ENCODE results near the gene DNAH14.

DNA sequence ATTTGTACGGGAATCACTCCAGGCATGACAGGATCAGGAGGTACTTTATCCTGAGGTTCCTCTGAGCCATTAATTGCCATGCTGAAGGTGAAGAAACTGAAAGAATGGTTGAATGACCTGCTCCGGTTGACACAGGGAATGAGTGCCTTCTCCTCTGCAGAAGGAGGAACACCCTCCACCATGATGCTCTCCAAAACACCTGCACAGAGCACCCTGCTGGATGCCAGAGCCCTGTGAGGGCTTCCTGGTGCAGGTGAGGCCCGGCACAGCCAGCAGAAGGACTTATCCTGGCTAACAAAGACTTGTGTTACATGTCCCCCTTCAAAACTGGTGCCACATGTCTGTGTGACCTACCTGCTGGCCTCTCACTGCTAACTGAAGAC is 512.6 kb downstream of the DNAH14 start:
- no peak for TF ChIP-seq POLR2AphosphoS5 (IDR thresholded peaks at IDR 0.05; ENCODE audit: low read depth, low read length)
- TF ChIP-seq, protein P1, sequence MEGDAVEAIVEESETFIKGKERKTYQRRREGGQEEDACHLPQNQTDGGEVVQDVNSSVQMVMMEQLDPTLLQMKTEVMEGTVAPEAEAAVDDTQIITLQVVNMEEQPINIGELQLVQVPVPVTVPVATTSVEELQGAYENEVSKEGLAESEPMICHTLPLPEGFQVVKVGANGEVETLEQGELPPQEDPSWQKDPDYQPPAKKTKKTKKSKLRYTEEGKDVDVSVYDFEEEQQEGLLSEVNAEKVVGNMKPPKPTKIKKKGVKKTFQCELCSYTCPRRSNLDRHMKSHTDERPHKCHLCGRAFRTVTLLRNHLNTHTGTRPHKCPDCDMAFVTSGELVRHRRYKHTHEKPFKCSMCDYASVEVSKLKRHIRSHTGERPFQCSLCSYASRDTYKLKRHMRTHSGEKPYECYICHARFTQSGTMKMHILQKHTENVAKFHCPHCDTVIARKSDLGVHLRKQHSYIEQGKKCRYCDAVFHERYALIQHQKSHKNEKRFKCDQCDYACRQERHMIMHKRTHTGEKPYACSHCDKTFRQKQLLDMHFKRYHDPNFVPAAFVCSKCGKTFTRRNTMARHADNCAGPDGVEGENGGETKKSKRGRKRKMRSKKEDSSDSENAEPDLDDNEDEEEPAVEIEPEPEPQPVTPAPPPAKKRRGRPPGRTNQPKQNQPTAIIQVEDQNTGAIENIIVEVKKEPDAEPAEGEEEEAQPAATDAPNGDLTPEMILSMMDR (IDR thresholded peaks at IDR 0.05; ENCODE audit: control extremely low read depth in 1 of 3, insufficient read depth in 1 of 3, low read depth in 1 of 3, low read length in 3 of 3), result no peak
- no peak for TF ChIP-seq TCF12 (IDR thresholded peaks at IDR 0.05; ENCODE audit: low read depth, low read length)
- no peak for TF ChIP-seq MAFK (IDR thresholded peaks at IDR 0.05; ENCODE audit: low read depth, low read length)
- TF ChIP-seq ASH2L (IDR thresholded peaks at IDR 0.05; ENCODE audit: low read length), result no peak
- TF ChIP-seq SP1 (IDR thresholded peaks at IDR 0.05; ENCODE audit: low read depth, low read length), result no peak
- TF ChIP-seq KDM5A (IDR thresholded peaks at IDR 0.05; ENCODE audit: low read length), result no peak
- TF ChIP-seq POLR2A (IDR thresholded peaks at IDR 0.05; ENCODE audit: control extremely low read depth in 1 of 2, low read depth in 2 of 2, low read length in 2 of 2), result no peak
- TF ChIP-seq SIRT6 (IDR thresholded peaks at IDR 0.05; ENCODE audit: low read length), result no peak
- TF ChIP-seq SIN3A (conservative IDR thresholded peaks at IDR 0.05 in 1 of 2, IDR thresholded peaks at IDR 0.05 in 1 of 2; ENCODE audit: low read depth in 1 of 2, low read length in 2 of 2), result no peak
- TF ChIP-seq CBX5 (IDR thresholded peaks at IDR 0.05; ENCODE audit: low read depth, low read length), result no peak
- TF ChIP-seq YY1 (IDR thresholded peaks at IDR 0.05; ENCODE audit: low read depth, low read length), result no peak
- no peak for TF ChIP-seq SUZ12 (IDR thresholded peaks at IDR 0.05; ENCODE audit: low read length)
- no peak for TF ChIP-seq TEAD4 (IDR thresholded peaks at IDR 0.05; ENCODE audit: low read depth, low read length)

Data from H1 (cell line).